ENCODE data around the gene MAML3.

The MAML3 gene

GRCh38 chr4:139744232-139744631 is 409.8 kb downstream of the MAML3 start:
- no peak for ATAC-seq

DNA sequence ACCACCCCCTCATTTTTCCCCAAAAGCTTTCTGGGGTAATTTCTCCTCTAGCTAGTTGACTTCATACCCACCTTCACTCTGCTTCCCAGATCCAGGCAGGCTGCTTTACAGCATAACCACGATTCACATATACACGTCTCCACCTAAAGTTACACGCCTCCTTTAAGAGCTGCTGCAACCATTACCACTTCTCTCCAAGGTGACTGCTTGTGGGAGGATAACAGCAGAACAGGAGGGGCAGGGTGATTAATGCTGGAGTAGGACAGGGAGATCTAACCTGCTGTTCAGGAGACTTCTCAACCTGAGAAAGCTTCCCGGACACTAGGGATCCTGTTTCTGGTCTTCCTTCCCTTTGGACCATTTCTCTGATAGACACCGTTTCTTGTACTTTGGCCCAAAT is 411.0 kb downstream of the MAML3 start:
- ATAC-seq: no peak

DNA sequence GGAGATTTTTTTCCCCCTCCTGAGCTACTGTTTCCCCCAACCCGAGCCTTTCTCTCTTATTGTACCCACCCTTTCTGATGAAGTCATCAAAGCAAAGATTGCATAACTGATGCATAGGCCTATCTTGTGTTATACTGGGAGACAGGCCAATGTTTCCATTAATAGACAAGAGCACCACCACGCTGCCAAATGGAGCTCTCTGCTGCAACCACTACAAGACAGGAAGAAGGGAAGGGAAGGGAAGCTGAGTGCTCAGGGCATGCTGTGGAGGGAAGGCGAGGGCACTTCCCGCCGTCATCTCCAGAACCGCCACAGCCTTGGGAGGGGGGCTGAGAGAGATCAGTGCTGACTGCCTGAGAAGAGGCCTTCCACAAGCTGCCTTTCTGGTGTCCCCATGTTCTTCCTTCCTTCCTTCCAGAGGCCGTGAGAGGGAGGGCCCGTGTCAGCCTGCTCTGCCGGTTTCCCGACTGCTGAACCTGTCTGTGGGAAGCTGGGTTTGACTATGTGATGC is 413.4 kb downstream of the MAML3 start:
- ATAC-seq: no peak

DNA sequence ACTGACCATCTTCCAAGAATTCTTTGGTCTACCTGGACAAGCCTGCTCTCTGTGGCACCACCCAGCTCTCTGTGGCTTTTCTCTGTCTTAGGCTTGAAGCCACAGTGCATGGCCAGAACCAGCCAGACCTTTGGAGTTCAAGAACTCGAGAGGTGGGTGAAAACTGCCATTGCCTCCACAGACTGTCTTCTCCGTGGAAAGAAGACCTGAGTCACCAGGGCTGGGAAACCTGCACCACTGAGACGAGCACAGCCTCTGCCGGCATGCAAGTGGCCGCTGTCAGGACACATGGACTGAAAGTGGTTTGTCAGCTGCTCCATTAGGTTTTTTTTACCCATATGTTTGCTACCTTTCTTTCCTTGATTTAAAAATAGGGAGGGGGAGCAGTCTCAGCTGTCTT is 413.9 kb downstream of the MAML3 start:
- no peak for ATAC-seq

DNA sequence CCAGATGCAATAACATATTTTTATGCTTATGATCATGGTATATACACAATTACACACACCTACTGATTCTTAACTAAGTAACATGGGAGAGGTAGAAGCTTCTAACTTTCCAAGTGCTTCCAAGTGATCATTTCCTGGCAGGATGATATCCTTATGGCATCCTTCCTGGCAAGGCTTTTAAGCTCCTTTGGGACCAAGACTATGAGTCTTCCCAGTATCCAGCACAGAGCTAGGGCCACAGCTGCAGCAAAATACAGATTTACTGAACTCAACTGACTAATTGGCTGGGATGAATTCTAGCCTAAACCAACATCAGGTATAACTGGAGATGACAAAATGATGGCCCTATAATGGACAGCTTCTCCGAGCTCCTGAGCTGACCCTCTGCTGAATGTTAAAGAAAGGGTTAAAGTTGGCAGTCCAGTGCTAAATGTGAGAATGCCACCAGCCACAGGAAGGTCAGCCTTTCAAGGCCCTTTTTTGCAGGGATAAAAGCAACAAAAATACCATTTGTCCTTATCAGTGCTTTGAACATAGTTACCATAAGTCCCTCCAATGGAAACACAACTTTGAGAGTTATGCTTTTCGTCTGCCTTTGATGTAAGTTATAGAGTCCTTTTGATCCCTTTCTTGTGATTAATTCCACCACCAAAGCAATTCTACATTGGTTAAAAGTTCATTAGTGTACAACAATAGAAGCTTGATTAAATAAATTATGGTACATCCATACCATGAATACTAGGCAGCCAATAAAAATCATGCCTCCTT is 415.0 kb downstream of the MAML3 start:
- no peak for ATAC-seq

DNA sequence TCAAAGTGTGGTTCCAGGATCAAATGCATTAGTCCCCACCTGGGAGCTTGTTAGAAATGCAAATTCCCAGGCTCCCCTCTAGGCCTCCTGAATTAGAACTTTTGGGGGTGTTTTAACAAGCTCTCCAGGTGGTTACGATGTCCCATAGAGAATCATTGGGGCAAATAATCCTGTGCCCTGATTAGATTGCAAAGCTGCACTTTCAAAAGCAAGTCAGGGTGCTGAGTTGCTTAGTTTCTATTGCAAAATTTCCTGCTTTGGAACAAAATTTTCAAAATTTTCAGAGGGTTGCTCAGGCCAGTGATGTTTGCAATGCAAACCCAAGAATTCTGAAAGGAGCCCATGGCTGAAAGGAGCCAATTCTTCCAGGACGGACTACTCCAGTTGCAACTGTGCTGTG is 417.3 kb downstream of the MAML3 start:
- ATAC-seq: no peak

GRCh38 chr4:139736274-139736660 is 417.7 kb downstream of the MAML3 start:
- ATAC-seq: no peak

- ATAC-seq: peak in 1 of 2 donors; percentile 12
These were observed 418.4 kb downstream of the MAML3 start for GRCh38 chr4:139735381-139736273.

- ATAC-seq: peak; percentile 72 to 74
These were observed 419.1 kb downstream of the MAML3 start for GRCh38 chr4:139734875-139735380.

- ATAC-seq: no peak
These were observed 419.6 kb downstream of the MAML3 start for GRCh38 chr4:139734201-139734874.

DNA sequence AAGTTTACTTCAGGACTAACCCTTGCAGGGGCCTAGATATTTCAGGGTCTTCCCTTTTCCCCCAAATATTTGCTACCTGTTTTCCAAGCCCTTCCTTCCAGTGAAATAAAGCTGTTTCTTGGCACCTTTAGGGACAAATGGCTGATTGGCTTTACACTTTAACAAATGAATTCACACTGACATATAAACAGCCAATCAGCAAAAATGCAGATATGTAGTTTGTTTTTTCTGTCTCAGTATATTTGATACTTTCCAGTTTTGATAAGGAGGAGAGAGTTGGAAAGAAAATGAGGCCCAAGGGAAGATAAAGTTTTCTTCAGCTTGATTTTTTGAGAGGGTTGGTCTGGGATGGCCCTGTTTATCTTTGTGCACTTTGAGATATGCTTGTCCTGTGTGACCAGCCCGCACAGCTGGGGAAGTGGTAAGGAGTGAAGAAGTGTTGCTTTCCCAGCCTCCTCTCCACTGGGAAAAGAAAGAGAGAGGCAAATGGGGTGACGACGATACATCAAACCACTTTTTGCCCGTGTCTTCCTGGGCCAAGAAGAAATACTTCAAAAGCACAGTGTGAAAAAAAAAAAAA is 420.9 kb downstream of the MAML3 start:
- ATAC-seq: no peak

- no peak for ATAC-seq
These were observed 425.1 kb downstream of the MAML3 start for GRCh38 chr4:139728840-139729239.

- no peak for ATAC-seq
These were observed 425.8 kb downstream of the MAML3 start for GRCh38 chr4:139728146-139728545.

- ATAC-seq: no peak
These were observed 427.4 kb downstream of the MAML3 start for GRCh38 chr4:139726615-139727014.

DNA sequence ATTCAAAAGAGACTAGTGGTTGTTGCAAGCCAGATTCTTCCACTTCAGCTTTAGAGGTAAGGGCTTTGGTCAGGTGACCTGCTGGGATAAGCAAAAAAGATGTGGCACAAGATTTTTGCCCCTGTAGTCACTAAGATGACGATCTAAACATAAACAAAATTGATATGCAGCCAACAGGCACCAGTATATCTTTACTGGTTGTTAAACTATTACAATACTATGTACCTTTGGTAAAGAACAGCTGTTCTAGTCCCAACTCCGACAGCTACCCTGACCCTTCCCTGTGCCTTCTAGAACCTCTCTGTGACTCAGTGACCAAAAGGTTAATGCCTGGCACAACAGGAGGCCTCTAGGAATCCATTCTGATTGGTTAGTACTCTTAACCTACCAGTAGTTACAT is 428.7 kb downstream of the MAML3 start:
- no peak for ATAC-seq

GRCh38 chr4:139721789-139722188 is 432.2 kb downstream of the MAML3 start:
- ATAC-seq: no peak

- ATAC-seq: no peak
These were observed 433.2 kb downstream of the MAML3 start for GRCh38 chr4:139720806-139721205.

- no peak for ATAC-seq
These were observed 434.4 kb downstream of the MAML3 start for GRCh38 chr4:139719381-139720101.

DNA sequence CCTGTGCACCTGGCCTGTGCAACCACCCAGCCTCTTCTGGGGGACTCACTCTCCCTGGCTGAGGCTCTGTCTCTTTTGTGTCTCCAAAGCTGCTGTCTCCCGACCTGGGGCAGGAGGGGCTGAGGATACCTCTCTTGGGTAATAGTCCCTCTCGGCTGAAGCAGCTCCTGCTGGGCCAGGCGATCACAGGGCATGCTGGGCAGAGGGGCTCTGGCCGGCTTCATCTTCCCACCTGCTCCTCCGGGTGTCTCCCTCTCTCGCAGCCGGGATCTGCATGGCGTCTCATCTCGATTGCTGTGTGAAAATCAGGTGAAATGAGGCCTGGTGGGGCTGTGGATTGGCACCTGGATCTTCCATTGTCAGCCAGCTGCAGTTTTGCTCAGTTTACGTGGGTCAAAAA is 435.2 kb downstream of the MAML3 start:
- no peak for ATAC-seq

- ATAC-seq: no peak
These were observed 435.6 kb downstream of the MAML3 start for GRCh38 chr4:139718358-139718757.

- no peak for ATAC-seq
These were observed 438.1 kb downstream of the MAML3 start for GRCh38 chr4:139715746-139716391.
